Parathyroid adenoma (tissue), 2 donors: ENCODE results near the gene HNRNPDL.

Experiments used
- H2AFZ ChIP-seq: fragments of 300-600 bp; sonication (generic); one replicate; pipeline ENCODE4 v1.7.0; 2017; ENCODE audit warnings: antibody characterized with exemption, mild to moderate bottlenecking
- H3K27ac ChIP-seq: fragments of 300-600 bp; sonication (generic); one replicate; pipeline ENCODE4 v1.7.0; 2017
- H3K27me3 ChIP-seq: fragments of 300-600 bp; sonication (generic); one replicate; pipeline ENCODE4 v1.7.0; 2017; ENCODE audit warnings: low read length; ENCODE audit not compliant: control insufficient read depth, insufficient read depth
- H3K36me3 ChIP-seq: fragments of 300-600 bp; sonication (generic); one replicate; pipeline ENCODE4 v1.7.0; 2017; ENCODE audit warnings: low read length; ENCODE audit not compliant: control insufficient read depth, insufficient read depth
- H3K4me1 ChIP-seq: fragments of 300-600 bp; sonication (generic); one replicate; pipeline ENCODE4 v1.7.0; 2017; ENCODE audit warnings: control low read depth
- H3K4me2 ChIP-seq: fragments of 300-600 bp; sonication (generic); one replicate; pipeline ENCODE4 v1.7.0; 2017; ENCODE audit warnings: low read length
- H3K4me3 ChIP-seq: fragments of 300-600 bp; sonication (generic); one replicate; pipeline ENCODE4 v1.7.0; 2017; ENCODE audit warnings: low read depth, low read length
- H3K79me2 ChIP-seq: fragments of 300-600 bp; sonication (generic); one replicate; pipeline ENCODE4 v1.7.0; 2017; ENCODE audit warnings: control low read depth
- H3K9ac ChIP-seq: fragments of 300-600 bp; sonication (generic); one replicate; pipeline ENCODE4 v1.7.0; 2017; ENCODE audit warnings: mild to moderate bottlenecking
- H3K9me3 ChIP-seq: fragments of 300-600 bp; sonication (generic); one replicate; pipeline ENCODE4 v1.7.0; 2017; ENCODE audit warnings: low read length; ENCODE audit not compliant: control insufficient read depth
- CTCF ChIP-seq: fragments of 300-600 bp; sonication (generic); IDR thresholded peaks from one replicate; pipeline ENCODE4 v1.7.0; 2017; ENCODE audit warnings: antibody characterized with exemption, mild to moderate bottlenecking
- donor health status: primary hyperparathyroidism.

HNRNPDL gene

GRCh38 chr4:82423245-82424054, 6.8 kb downstream of the HNRNPDL start:
- H3K4me3 ChIP-seq: no peak overlapping the region
- no peaks in the 10 kb centered on the region for H3K36me3 ChIP-seq
- H3K27ac ChIP-seq: no peak overlapping the region
- no peak overlapping the region for H3K4me2 ChIP-seq
- peaks cover 7% of the 10 kb centered on the region for H3K4me1 ChIP-seq
- TF ChIP-seq CTCF: no peak
- H3K9me3 ChIP-seq: no peaks in the 10 kb centered on the region
- no peak overlapping the region for H3K9ac ChIP-seq
- peaks cover 7% of the 10 kb centered on the region for H3K79me2 ChIP-seq
- no peak overlapping the region for H2AFZ ChIP-seq
- no peaks in the 10 kb centered on the region for H3K27me3 ChIP-seq

GRCh38 chr4:82422616-82423015, 7.6 kb downstream of the HNRNPDL start:
- H3K36me3 ChIP-seq: no peaks in the 10 kb centered on the region
- H3K27ac ChIP-seq: no peak overlapping the region
- H2AFZ ChIP-seq: no peak overlapping the region
- TF ChIP-seq CTCF: no peak
- no peak overlapping the region for H3K4me3 ChIP-seq
- no peak overlapping the region for H3K9ac ChIP-seq
- no peaks in the 10 kb centered on the region for H3K9me3 ChIP-seq
- peaks cover 3% of the 10 kb centered on the region for H3K79me2 ChIP-seq
- peaks cover 4% of the 10 kb centered on the region for H3K4me1 ChIP-seq
- H3K4me2 ChIP-seq: no peak overlapping the region
- no peaks in the 10 kb centered on the region for H3K27me3 ChIP-seq

GRCh38 chr4:82421796-82422560, 8.3 kb downstream of the HNRNPDL start:
- TF ChIP-seq CTCF: no peak
- H3K9ac ChIP-seq: no peak overlapping the region

GRCh38 chr4:82419451-82419850, 10.8 kb downstream of the HNRNPDL start:
- no peak for TF ChIP-seq CTCF
- Histone ChIP-seq H3K4me3 (no peak overlapping the region), H3K36me3 (no peaks in the 10 kb centered on the region), H3K4me1 (no peaks in the 10 kb centered on the region), H3K27me3 (no peaks in the 10 kb centered on the region), H3K79me2 (no peaks in the 10 kb centered on the region), H3K27ac (no peak overlapping the region), H3K9ac (no peak overlapping the region), H2AFZ (no peak overlapping the region), H3K9me3 (no peaks in the 10 kb centered on the region), H3K4me2 (no peak overlapping the region)

More at GRCh38 chr4:82421796-82422560, 8.3 kb downstream of the HNRNPDL start:
- H3K4me2 ChIP-seq: no peak overlapping the region
- no peaks in the 10 kb centered on the region for H3K27me3 ChIP-seq
- H3K4me1 ChIP-seq: peaks cover 2% of the 10 kb centered on the region
- H3K27ac ChIP-seq: no peak overlapping the region
- no peaks in the 10 kb centered on the region for H3K9me3 ChIP-seq
- H3K4me3 ChIP-seq: no peak overlapping the region
- no peak overlapping the region for H2AFZ ChIP-seq
- H3K79me2 ChIP-seq: no peaks in the 10 kb centered on the region
- no peaks in the 10 kb centered on the region for H3K36me3 ChIP-seq
